D341Med (cell line): Measurements from ENCODE around the gene PDLIM5.
"Not testable (repeated sequence)": the region's sequence is repeated elsewhere in the genome, so short reads cannot be mapped to it uniquely, and the experiment has no call there.

Source experiments
- DNase-seq: peaks from one replicate; pipeline ENCODE4 v3.0.0; 2012; ENCODE audit warnings: low spot score

The PDLIM5 gene

GRCh38 chr4:94451695-94452475, at the start of gene PDLIM5:
Gene PDLIM5, plus strand, starts transcription at chr4:94451942. Its CDS starts 3,347 bp downstream, at chr4:94455289.
- DNase-seq, result peak; percentile 98

- not testable (repeated sequence) for DNase-seq
Observed at GRCh38 chr4:94402439-94402838, 49.3 kb upstream of the PDLIM5 start.

DNA sequence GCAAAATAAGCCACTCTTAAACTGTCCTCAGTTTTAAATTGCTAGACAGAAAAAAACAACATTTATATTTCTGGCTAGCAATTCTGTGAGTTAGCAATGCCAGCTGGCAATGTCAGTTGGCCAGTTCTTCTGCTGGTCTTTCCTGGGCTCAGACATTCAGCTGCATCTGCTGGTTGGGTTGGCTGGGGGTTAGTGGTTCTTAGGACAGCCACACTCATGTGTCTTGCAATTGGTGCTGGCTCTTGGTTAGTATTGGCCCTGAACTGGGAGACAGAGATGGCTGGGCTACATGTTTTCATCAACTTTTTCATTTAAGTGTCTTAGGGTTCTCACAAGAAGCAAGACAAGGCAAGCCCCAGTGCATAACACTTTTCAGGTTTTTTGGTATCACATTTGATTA, 48.0 kb upstream of the PDLIM5 start:
- DNase-seq, result no peak

DNA sequence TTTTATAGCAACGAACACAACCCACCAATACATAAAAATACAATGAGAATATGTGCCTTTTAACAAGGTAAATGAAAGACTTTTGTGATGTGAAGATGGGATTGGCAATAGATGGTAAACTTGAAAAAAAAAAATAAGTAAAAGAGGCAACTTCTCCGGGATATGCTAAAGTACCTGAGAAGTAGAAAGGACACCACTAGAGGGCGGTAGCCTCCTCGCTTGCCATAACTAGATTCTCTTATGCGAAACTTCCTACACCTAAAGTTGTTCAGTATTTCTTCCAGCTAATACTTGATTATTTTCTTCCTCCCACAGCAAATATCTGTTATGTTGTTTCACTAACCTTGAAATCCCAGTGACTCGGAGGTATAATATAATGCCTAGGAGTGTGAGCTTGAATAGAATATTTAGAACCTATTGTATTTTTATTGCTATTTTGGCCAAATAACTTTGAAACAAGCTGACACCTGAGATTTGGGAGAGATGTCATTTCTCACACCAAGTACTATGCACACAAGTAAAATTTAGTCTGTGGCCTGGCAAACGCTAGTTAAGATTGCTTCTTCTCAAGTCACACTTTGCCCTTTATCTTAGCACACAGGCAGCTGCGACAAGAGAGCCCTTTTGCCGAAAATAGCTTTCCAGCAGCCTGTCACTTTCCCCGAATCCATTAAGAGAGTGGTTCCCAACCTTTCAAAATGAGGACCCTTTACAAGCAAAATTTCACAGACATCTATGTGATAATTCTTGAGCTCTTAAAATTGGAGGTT, 44.9 kb upstream of the PDLIM5 start:
- DNase-seq, result peak; percentile 51

DNA sequence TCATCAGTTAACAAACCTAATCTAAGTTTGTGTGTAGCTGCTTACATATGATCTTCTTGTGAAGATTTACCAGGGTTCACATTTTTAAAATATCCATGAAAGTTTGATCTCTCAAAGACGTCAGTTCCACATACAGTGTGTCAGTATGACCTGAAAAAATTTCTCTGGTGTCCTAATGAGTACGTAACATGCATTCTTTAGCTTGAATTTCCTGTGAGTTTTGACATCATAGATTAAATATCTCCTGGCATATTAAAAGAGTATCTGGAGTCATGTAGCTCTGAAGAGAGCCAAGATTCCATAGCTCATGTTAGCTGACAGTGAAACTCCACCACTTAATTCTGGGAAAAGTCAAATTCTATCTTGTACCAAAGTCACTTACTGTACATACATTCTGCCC, 43.9 kb upstream of the PDLIM5 start:
- no peak for DNase-seq

DNA sequence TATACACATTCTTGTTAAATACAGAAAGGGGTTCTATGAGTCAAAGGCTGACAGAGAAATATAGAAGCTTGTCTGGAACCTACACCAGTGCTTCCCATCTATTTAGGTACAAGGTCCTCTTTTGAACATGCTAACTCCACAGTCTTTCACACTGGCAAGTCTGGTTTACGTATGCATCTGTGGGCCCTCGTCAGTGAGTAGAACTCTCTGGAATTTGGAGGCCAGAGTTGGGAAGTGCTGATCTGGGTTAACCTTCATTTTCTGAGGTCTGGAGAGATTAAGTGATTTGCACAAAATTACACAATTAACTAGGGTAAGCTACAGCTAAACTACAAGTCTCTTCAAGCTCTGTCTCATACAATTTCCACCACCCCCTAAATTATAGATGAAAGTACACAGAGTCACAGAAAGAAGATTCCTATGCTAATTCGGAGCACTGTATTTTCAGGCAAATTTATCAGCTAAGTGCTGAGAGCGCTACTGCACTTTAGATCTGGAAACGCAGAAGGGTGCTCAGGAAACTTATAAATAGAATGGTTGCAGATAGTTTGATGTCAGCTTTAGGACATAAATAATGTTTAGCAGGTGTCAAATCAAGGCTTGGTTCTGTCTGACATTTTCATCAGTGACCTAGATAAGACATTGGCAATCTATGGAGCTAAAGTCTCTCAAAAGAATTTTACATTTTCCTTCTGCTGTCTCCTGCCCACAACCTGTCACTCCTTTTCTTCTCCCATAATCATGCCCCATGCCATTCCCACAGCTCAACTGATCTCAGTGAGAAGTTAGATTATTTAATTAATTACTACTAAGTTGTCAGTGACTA, 43.0 kb upstream of the PDLIM5 start:
- DNase-seq, result no peak

DNA sequence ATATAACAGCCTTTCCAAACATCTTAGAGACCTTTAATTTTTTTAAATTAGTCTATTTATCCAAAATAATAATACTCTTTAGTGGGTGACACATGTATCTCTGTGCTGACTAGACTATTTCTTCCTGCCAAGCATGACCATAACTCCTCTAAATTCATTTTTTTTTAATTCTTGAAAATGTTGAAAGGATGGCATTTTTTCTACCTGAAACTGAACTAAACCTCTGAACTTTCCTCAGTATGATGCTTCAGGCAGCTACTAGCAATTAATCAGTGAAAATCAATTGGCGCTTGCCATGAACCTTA, 42.4 kb upstream of the PDLIM5 start:
- no peak for DNase-seq

GRCh38 chr4:94409962-94410361, 41.8 kb upstream of the PDLIM5 start:
- DNase-seq, result no peak

GRCh38 chr4:94410678-94411206, 41.0 kb upstream of the PDLIM5 start:
- DNase-seq, result peak; percentile 34

GRCh38 chr4:94411296-94411695, 40.4 kb upstream of the PDLIM5 start:
- no peak for DNase-seq

DNA sequence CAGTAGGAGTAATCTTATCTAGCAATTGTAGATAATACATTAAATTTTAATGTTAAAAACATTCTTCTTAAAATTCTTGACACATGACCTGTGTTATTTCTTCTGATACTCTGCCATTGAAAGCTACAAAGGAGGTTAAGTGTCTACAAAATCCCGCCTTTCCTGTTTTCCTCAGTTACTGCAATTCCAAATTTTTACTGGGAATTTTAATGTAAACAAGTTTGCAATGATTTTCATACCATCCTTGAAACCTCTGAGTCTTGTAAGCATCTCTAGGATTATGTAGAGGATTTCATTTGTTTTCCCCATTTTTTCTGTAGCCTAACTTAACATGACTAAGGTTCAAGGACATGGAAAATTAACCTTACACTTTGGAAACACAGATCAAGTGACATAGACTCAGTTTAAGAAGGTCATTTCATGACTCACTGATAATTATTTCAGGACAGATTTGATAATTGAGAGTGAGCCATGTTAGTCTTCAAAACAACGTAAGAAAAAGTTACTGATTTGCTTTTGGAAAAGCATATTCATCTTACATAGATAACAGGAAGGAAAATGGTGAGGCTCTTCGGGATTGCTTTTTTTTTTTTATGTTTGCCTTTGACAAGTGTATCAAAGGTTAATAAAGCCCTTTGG, 39.6 kb upstream of the PDLIM5 start:
- DNase-seq, result no peak

GRCh38 chr4:94412658-94413038, 39.1 kb upstream of the PDLIM5 start:
- no peak for DNase-seq

DNA sequence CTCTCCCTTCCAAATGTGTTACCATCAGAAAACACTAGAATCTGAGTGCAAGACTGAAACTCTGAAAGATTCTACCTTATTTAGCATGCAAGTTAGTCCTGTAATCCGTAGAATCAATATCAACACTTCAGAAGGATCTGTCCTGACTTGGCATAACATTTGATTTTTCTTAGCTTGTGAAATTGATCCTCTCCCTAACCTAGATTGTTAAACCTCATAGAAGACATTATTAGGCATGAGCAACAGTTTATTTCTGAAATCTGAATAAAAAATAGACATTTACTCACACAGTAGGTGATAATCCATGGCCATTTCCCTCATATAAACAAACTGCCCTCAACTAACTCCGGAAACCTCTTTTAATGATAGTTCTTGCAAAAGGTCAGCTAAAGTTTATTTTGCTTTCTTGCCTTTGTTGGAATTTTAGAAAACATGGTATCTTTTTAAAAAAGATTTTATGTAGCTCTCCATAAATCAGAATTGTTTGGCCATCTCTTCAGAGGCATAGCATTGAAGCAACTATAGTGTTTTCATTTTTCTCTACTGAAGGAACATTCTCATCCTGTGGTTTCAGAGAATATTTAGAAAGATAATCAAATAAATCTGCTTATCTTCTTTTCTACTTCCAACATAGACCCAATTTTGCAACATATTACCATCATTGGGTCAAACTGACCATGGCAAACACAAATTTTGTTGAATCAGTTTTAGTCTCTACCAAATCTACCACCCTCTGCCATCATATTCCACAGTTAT, 38.5 kb upstream of the PDLIM5 start:
- no peak for DNase-seq

GRCh38 chr4:94414907-94415306, 36.8 kb upstream of the PDLIM5 start:
- DNase-seq, result no peak

DNA sequence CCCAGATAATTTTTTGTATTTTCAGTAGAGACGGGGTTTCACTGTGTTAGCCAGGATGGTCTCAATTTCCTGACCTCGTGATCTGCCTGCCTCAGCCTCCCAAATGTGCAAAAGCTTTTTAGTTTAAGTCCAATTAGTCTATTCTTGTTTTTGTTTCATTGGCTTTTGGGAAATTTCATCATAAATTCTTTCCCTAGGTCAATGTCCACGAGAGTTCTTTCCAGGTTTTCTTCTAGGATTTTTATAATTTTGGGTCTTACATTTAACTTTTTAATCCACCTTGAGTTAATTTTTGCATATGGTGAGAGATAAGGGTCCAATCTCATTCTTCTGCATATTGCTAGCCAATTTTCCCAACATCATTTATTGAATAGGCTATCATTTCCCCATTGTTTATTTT, 36.3 kb upstream of the PDLIM5 start:
- no peak for DNase-seq

DNA sequence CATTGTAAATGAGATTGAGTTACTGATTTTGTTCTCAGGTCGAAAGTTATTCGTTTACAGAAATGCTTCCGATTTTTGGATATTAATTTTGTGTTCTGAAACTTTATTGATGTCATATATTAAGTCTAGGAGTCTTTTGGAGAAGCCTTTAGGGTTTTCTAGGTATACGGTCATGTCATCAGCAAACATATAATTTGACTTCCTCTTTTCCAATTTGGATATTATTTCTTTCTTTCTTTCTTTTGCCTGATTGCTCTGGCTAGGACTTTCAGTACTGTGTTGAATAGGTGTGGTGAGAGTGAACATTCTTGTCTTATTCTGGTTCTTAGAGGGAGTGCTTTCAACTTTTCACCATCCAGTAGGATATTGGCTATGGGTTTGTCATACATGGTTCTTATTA, 35.4 kb upstream of the PDLIM5 start:
- DNase-seq, result no peak

DNA sequence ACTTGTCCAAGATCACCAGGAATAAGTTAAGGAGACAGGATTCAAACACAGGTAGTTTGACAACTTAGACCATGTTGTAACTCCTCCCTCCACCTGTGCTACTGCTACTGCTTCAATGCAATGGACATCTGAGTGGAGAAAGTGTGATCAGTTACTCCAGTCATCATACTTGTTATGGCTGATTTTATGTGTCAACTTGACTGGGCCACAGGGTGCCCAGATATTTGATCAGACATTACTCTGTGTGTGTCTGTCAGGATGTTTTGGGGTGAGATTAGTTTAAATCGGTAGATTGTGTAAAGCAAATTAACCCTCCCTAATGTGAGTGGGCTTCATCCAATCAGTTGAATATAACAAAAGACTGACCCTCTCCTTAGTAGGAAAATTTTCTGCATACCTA, 34.8 kb upstream of the PDLIM5 start:
- DNase-seq, result no peak

DNA sequence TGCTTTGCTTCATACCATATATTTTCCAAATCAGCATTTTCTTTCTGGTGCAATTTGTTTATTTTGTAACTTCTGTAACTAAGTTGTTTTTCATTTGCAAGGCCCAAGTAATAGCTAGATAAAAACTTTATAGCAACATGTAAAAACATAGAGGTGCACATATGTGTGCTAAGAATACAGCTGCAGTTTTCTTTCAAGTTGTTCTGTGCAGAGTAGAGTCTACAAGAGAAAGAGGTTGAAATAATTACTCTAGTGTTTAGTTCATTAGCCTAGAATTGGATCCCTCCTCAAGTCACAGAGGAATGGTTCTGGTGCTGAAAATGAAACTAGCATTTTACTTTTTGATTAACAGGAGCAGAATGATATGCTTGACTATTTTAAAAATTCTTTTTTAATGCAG, 32.2 kb upstream of the PDLIM5 start:
- DNase-seq, result no peak

DNA sequence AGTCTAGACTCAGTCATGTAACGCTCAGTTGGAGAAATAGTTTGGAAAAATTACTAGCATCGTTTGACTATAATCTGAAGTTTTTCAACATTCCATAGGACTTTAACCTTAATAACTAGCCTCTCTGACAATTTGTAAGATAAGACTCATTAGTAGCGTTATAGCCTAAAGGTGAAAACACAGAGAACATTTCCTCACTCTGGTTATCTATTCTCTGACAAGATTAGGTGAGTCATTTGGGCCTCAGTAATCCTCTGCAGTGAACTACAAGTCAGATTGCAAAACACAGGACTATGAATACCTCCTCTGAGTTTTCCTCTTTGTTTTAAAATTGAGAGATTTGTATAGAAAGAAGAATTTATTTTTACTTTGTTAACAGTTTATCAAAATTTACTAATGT, 31.8 kb upstream of the PDLIM5 start:
- DNase-seq, result no peak

DNA sequence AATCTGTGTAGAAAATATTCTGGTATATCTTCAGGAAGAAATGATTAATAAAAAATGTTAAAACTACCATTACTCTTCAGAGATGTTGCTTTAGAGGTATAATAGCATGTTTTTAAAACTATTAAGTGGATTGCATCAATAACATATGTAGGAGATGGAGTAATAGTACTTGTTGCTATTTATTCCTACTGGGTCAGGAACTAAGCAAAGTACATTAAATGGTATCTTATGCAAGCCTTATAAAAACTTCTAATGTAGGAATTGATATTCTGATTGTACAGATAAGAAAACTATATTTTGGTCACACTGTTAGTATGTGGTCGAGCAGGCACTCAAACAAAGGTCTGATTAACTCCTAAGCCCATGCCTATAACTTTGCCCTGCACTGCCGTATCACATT, 31.4 kb upstream of the PDLIM5 start:
- no peak for DNase-seq

DNA sequence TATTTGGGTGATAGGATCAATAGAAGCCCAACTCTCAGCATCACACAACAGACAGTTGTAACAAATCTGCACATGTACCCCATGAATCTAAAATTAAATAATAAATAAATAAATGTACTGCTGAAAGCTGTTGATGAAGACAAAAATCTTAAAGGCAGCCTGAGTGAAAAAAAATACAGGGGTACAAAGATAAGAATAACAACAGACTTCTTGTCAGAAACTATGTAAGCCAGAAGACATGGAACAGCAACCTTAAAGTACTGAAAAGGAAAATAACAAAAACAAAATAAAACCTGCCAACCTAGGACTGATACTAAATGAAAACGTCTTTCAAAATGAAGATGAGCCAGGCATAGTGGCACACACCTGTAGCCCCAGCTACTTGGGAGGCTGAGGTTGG, 25.0 kb upstream of the PDLIM5 start:
- no peak for DNase-seq
